Skin epidermis (tissue), 12 donors: ENCODE data around the gene TAS2R16.

Experiments
- H3K27ac ChIP-seq, 21 experiments: fragments of 200-600 bp; sonication (generic) in 11 of 21; one replicate each; pipeline ENCODE4 v1.5.0; 2020; ENCODE audit warnings: mild to moderate bottlenecking in 3 of 21, inconsistent platforms in 2 of 21, moderate library complexity in 2 of 21
- H3K4me3 ChIP-seq, 7 experiments: fragments of 200-600 bp; sonication (generic) in 2 of 7; one replicate each; pipeline ENCODE4 v1.5.0; 2020; ENCODE audit warnings: inconsistent platforms in 2 of 7, mild to moderate bottlenecking in 2 of 7, moderate library complexity in 1 of 7

TAS2R16 gene, protein sequence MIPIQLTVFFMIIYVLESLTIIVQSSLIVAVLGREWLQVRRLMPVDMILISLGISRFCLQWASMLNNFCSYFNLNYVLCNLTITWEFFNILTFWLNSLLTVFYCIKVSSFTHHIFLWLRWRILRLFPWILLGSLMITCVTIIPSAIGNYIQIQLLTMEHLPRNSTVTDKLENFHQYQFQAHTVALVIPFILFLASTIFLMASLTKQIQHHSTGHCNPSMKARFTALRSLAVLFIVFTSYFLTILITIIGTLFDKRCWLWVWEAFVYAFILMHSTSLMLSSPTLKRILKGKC

DNA sequence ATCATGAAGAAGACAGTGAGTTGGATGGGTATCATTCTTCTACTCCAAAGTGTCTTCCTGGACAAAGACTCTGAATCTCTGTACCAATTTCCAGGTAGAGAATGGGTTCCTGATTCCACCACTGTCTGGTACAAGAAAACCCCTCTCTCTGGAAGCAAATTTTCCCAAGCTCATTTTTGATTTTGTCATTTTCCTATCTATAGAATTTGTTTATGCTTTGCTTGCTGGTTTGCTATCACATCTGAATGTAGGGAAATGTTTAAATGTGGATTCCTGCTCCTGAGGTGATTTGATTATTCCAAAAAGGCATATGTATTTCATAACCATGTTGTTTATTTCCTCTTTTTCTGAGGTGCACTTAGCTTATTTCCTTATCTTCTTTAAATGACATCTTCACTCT lies at the start of gene TAS2R16:
Gene TAS2R16 (minus strand): TSS at position 101 of the 400 bp plus-strand sequence. CDS start 66 bp downstream, at position 35.
- H3K4me3 ChIP-seq: no peak within 1 kb of the TSS
- H3K27ac ChIP-seq: no peak within 1 kb of the TSS

- H3K27ac ChIP-seq: no peak overlapping the region
- H3K4me3 ChIP-seq: no peak overlapping the region
These were observed 48.1 kb upstream of the TAS2R16 start for GRCh38 chr7:123043642-123044041.

- H3K27ac ChIP-seq: no peak overlapping the region
- no peak overlapping the region for H3K4me3 ChIP-seq
These were observed 45.6 kb upstream of the TAS2R16 start for GRCh38 chr7:123041101-123041500.

GRCh38 chr7:123039269-123039668 lies 43.8 kb upstream of the TAS2R16 start:
- H3K27ac ChIP-seq: no peak overlapping the region
- H3K4me3 ChIP-seq: no peak overlapping the region

GRCh38 chr7:123034106-123034505 lies 38.6 kb upstream of the TAS2R16 start:
- H3K27ac ChIP-seq: no peak overlapping the region
- H3K4me3 ChIP-seq: no peak overlapping the region

DNA sequence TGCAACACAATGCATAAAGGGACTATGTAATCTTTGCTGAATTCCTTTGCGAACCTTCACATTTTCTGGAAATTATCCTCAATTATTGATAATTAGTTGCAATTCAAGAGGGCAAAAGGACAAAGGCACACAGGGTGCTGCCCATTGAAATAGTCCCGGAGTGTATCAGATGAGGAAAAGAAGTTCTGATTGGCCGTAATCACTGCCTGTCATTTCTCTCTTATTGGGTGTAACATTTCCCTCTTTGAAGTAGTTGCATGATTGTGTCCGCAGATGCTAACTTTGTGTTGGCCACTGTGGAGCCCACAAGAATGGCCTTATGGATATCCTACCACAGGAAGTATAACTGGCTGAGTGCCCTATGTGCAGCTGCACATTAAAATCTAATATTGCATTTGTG lies 35.1 kb upstream of the TAS2R16 start:
- H3K27ac ChIP-seq: no peak overlapping the region

GRCh38 chr7:123028339-123028738 lies 32.8 kb upstream of the TAS2R16 start:
- H3K27ac ChIP-seq: no peak overlapping the region
- no peak overlapping the region for H3K4me3 ChIP-seq

More for the DNA sequence above, 35.1 kb upstream of the TAS2R16 start:
- no peak overlapping the region for H3K4me3 ChIP-seq

DNA sequence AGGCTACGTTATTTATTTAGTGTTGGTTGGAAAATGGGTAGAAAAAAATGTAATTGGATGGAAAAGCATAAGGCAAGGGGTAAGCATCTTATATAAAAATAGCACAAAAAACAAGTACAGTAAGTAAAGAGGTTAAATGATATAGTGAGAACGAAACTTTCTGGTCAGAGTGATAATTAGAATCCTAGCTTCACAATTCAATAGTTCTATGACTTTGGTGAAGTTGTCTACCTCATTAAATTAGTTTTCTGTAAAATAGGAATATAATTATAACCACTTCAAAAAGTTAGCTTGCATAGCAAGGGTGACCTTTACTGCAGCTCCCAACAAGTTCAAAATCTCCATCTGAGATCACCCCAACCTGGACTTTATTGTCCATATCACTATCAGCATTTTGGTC lies 30.8 kb upstream of the TAS2R16 start:
- H3K4me3 ChIP-seq: no peak overlapping the region
- H3K27ac ChIP-seq: no peak overlapping the region

DNA sequence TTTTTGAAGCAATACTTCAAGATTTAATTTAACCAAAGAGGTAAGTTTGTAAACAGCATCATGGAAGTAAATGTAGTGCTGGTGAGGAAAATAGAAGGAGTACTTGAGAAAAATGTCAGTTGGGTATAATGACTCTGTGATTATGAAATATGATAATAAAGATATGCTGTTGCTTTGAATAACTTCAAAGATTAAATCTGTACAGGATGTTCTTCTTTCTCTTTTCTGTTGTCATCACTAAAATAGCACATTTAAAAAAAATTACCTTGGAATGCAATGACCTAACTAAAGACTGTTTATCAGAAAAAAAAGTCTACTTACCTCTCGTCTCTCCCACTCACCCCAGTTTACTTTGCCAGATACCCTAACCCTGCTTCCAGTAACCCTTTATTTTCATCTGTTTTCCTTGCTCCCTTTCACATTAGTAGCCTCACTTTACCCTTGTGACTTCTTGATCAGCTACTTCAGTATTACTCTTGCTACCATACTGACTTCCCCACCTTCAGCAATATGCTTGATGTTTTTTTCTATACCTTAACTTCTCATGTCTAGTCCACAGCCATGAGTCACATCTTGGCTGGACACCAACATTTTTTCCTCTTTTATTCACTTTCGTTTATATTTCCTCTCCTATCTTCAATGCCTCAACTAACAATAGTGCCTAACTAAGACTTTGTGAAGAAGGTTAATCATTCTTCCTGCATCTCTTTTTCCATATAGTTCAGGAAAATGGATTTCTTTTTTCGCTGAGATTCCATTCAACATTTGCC lies 29.7 kb upstream of the TAS2R16 start:
- H3K27ac ChIP-seq: no peak overlapping the region
- H3K4me3 ChIP-seq: no peak overlapping the region

DNA sequence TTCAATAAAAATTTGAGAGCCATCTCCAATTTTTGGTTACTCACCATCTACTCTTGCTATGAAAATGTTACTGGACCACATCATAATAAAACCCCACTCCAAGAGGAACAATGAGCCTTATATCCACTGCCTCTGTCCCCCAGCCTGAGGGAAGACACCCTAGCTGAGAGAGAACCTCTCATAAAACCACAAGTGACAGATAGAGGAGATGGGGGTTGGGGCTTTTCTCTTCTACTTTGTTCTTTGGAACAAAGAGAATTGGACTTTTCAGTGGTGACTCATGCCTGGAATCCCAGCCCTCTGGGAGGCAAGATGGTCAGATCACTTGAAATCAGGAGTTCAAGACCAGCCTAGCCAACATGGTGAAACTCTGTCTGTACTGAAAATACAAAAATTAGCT lies 27.6 kb upstream of the TAS2R16 start:
- H3K27ac ChIP-seq: no peak overlapping the region
- no peak overlapping the region for H3K4me3 ChIP-seq

DNA sequence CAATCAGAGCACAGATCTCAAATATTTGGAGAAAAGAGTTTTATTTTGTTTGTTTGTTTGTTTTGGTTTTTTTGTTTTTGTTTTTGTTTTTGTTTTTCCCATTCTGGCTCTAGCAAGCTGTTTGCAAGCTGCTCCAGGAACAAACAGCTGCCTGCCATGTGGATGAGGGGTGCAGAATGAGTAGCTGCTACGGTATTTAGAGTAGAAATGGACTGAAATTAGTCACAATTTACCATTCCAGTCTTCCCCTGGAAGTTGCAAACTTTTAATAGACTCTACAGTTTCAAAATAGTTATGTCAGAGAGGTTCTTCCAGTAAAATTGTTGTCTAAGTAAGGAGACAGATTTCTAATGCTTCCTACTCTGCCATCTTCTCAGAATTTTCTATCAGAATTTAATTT lies 27.1 kb upstream of the TAS2R16 start:
- H3K27ac ChIP-seq: no peak overlapping the region
- H3K4me3 ChIP-seq: no peak overlapping the region

GRCh38 chr7:123012435-123012834 lies 16.9 kb upstream of the TAS2R16 start:
- H3K27ac ChIP-seq: no peak overlapping the region
- no peak overlapping the region for H3K4me3 ChIP-seq

- no peak overlapping the region for H3K4me3 ChIP-seq
- no peak overlapping the region for H3K27ac ChIP-seq
These were observed 16.4 kb upstream of the TAS2R16 start for GRCh38 chr7:123011766-123012369.

DNA sequence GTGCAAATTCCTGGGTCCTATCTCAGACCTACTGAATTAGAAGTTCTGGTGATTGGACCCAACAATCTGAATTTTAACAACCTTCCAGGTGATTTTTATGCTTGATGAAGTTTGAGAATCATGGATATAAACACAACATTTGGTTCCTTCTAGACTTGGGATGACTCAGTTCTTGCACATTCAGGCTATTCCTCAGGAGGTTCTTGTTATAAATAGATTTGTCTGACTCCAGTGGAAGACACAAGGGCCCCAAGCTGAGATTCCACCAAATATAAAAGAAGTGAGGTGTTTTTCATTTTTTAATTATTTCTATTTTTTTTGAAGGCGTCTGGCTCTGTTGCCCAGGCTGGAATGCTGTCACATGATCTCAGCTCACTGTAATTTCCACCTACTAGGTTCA lies 9.4 kb upstream of the TAS2R16 start:
- Histone ChIP-seq H3K27ac (no peak overlapping the region), H3K4me3 (no peak overlapping the region)

DNA sequence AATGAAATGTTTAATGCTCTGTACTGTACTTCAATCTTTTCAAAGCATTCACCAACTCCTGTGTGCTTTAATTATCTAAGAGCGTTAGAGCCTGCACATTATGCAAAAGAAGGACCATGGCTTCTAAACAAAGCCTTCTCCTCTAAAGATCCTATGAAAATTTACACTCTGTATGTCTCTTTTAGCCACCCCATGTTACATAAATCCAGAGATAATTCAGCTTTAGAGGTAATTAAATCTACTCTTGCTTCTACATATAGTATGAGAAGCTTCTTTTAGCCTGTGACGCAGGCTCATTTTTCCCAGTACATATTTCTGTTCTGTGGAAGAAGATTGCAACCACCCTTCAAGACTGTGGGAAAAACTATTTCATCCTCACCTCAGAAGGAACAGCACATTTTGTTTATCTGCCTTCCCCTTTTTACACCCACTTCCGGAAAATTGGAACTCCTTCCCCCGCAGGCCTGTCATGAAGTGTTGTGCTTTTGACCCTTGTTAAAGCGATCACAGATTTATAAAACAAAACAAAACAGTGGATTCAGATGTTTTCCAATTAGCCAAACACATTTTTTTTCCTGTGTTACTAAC lies 8.1 kb upstream of the TAS2R16 start:
- H3K4me3 ChIP-seq: no peak overlapping the region
- H3K27ac ChIP-seq: no peak overlapping the region

GRCh38 chr7:122989577-122989976 lies 5.9 kb downstream of the TAS2R16 start:
- no peak overlapping the region for H3K27ac ChIP-seq
- no peak overlapping the region for H3K4me3 ChIP-seq

DNA sequence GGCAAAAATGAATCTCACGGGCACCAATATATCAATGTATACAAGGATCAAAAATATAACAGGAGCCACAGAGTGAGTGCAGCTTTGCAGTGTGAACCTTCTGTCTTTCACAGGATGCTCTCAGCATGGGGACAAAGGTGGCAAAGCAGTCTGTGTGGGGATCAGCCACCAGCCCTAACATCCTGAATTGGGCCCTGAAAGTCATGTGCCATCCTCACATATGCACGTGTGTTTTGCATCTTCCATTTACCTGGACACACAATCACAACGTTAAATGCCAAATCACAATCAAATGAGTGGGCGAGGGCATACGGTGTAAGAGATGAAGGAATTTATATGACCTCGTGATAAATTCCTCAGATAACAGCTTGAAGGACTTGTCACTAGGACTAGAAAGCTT lies 6.5 kb downstream of the TAS2R16 start:
- no peak overlapping the region for H3K27ac ChIP-seq
- no peak overlapping the region for H3K4me3 ChIP-seq

DNA sequence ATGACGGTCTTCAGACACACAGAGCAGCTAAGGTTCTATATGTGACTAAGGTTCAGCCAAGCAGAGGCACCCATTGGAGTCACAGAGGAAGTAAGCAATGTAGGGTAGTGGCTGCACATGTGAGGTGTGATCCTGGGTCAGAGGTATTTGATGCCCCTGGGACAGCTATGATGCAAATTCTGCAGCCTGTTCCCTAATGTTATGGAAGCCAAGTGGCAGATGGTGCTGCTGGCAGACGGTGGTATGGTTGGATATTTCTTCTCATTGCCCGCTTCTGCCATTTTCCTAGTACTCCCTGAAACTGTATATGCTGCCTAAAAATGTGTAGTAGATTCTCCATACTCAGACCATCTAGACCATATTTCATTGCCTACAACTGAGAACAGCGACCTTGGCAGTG lies 7.2 kb downstream of the TAS2R16 start:
- Histone ChIP-seq H3K27ac (no peak overlapping the region), H3K4me3 (no peak overlapping the region)

GRCh38 chr7:122987463-122987862 lies 8.0 kb downstream of the TAS2R16 start:
- Histone ChIP-seq H3K4me3 (no peak overlapping the region), H3K27ac (no peak overlapping the region)

DNA sequence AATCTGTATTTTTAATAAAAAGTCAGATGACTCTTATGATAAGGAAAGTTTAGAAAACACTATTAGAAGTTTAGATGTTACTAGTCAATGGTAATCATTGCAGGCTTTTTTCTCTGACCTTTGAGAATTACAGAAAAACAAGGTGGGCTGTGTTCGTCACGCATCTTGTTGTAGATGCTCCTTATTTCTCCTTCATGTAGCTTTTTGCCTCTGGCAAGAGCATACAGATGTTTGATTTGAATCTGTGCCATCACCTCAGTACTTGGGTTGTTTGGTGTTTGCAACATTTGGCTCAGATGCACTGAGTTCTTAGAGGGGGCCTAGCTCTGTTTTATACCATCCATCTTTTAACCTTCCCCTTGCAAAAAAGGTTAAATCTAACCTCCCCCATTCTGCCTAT lies 11.5 kb downstream of the TAS2R16 start:
- no peak overlapping the region for H3K4me3 ChIP-seq
- H3K27ac ChIP-seq: no peak overlapping the region

DNA sequence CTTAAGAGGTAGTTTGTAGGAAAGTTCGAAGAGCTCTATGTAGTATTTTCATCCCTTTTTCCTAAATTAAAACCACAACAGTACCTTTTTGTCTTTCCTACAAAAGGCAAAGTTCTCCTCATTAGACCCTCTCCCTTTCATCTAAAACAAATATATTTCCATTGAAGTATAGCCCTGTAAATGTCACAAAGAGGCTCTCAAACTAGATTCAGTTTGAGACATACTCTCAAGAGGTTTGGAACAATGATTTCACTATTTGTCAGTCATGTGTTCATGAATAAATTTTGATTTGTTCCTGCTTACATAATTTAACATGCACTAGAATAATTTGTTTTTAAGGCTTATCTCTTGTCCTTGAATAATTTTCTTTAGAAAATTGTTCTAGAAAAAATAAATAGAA lies 12.2 kb downstream of the TAS2R16 start:
- no peak overlapping the region for H3K27ac ChIP-seq

More for the DNA sequence above, 12.2 kb downstream of the TAS2R16 start:
- H3K4me3 ChIP-seq: no peak overlapping the region
